H9 (cell line): ENCODE measurements around the gene CDK12. TPM values are rescaled to one million over a fixed set of nuclear protein-coding genes. Genes with fewer than 3 reads are reported as not detected.

Experiments used
- DNase-seq: peaks from one replicate; pipeline ENCODE4 v3.0.0-alpha.2; 2017
- H2AFZ ChIP-seq: one replicate; pipeline ENCODE4 v1.6.1; 2013; ENCODE audit warnings: mild to moderate bottlenecking, low read length, control low read depth, moderate library complexity
- H2AK5ac ChIP-seq: 2 replicates; pipeline ENCODE4 v1.6.1; 2013; ENCODE audit warnings: low read length, control low read depth, mixed read lengths; ENCODE audit not compliant: insufficient read length
- H2BK120ac ChIP-seq: one replicate; pipeline ENCODE4 v1.6.1; 2013; ENCODE audit warnings: low read depth, mild to moderate bottlenecking, low read length, control low read depth, inconsistent platforms; ENCODE audit not compliant: poor library complexity, severe bottlenecking
- H2BK12ac ChIP-seq: 2 replicates; pipeline ENCODE4 v1.6.1; 2013; ENCODE audit warnings: low read length, control low read depth, mixed read lengths, low read depth; ENCODE audit not compliant: insufficient read length
- H2BK15ac ChIP-seq: 2 replicates; pipeline ENCODE4 v1.6.1; 2013; ENCODE audit warnings: low read depth, low read length, control low read depth
- H2BK20ac ChIP-seq: one replicate; pipeline ENCODE4 v1.6.1; 2013; ENCODE audit warnings: low read depth, mild to moderate bottlenecking, low read length, control low read depth, inconsistent platforms; ENCODE audit not compliant: poor library complexity, severe bottlenecking
- H2BK5ac ChIP-seq: 2 replicates; pipeline ENCODE4 v1.6.1; 2013; ENCODE audit warnings: low read length, control low read depth, mixed read lengths; ENCODE audit not compliant: insufficient read length
- H3K14ac ChIP-seq: 2 replicates; pipeline ENCODE4 v1.6.1; 2013; ENCODE audit warnings: low read length, control low read depth; ENCODE audit not compliant: insufficient read depth
- H3K18ac ChIP-seq: 2 replicates; pipeline ENCODE4 v1.6.1; 2013; ENCODE audit warnings: low read depth, mild to moderate bottlenecking, mixed read lengths, low read length, control low read depth; ENCODE audit not compliant: insufficient read length
- H3K23ac ChIP-seq: 2 replicates; pipeline ENCODE4 v1.6.1; 2013; ENCODE audit warnings: low read length, control low read depth, mixed read lengths, low read depth; ENCODE audit not compliant: insufficient read length
- H3K23me2 ChIP-seq: 2 replicates; pipeline ENCODE4 v1.6.1; 2013; ENCODE audit warnings: low read depth, mild to moderate bottlenecking, mixed read lengths, low read length, control low read depth; ENCODE audit not compliant: insufficient read length, poor library complexity, severe bottlenecking
- H3K27ac ChIP-seq: 2 replicates; pipeline ENCODE4 v1.5.1; 2013; ENCODE audit warnings: low read length, control low read depth, mixed read lengths, low read depth; ENCODE audit not compliant: insufficient read length
- H3K27me3 ChIP-seq: 2 replicates; pipeline ENCODE4 v1.6.1; 2013; ENCODE audit warnings: low read length, control low read depth, inconsistent platforms; ENCODE audit not compliant: insufficient read depth
- H3K4ac ChIP-seq: 2 replicates; pipeline ENCODE4 v1.6.1; 2013; ENCODE audit warnings: low read depth, mild to moderate bottlenecking, control low read depth, inconsistent platforms, low read length, moderate library complexity
- H3K4me1 ChIP-seq: 2 replicates; pipeline ENCODE4 v1.6.1; 2013; ENCODE audit warnings: low read length, control low read depth, inconsistent platforms; ENCODE audit not compliant: insufficient read depth
- H3K4me2 ChIP-seq: 2 replicates; pipeline ENCODE4 v1.6.1; 2013; ENCODE audit warnings: low read length, control low read depth, mixed read lengths; ENCODE audit not compliant: insufficient read length, insufficient read depth
- H3K56ac ChIP-seq: 2 replicates; pipeline ENCODE4 v1.6.1; 2013; ENCODE audit warnings: low read depth, mild to moderate bottlenecking, mixed read lengths, low read length, control low read depth; ENCODE audit not compliant: insufficient read length
- H3K79me1 ChIP-seq: 2 replicates; pipeline ENCODE4 v1.6.1; 2013; ENCODE audit warnings: low read depth, mild to moderate bottlenecking, moderate library complexity, low read length, control low read depth, inconsistent platforms; ENCODE audit not compliant: insufficient read depth, poor library complexity, severe bottlenecking
- H3K79me2 ChIP-seq: 2 replicates; pipeline ENCODE4 v1.6.1; 2013; ENCODE audit warnings: low read length, control low read depth, inconsistent platforms; ENCODE audit not compliant: insufficient read depth
- H3K9ac ChIP-seq: 2 replicates; pipeline ENCODE4 v1.6.1; 2013; ENCODE audit warnings: low read length, control low read depth, mixed read lengths; ENCODE audit not compliant: insufficient read length; ENCODE audit errors: extremely low read depth
- H3K9me3 ChIP-seq: one replicate; pipeline ENCODE4 v1.6.1; 2013; ENCODE audit warnings: low read depth, low read length, inconsistent platforms; ENCODE audit not compliant: control insufficient read depth
- H3T11ph ChIP-seq: one replicate; pipeline ENCODE4 v1.6.1; 2013; ENCODE audit warnings: mild to moderate bottlenecking, low read length, control low read depth, inconsistent platforms
- H4K20me1 ChIP-seq: one replicate; pipeline ENCODE4 v1.6.1; 2013; ENCODE audit not compliant: control insufficient read depth, insufficient read length, insufficient read depth
- H4K5ac ChIP-seq: 2 replicates; pipeline ENCODE4 v1.6.1; 2013; ENCODE audit warnings: low read depth, mild to moderate bottlenecking, mixed read lengths, low read length, control low read depth; ENCODE audit not compliant: insufficient read length
- H4K8ac ChIP-seq: replicated peaks from 2 replicates; pipeline ENCODE4 v1.6.1; 2013; ENCODE audit warnings: low read length, control low read depth, mixed read lengths, low read depth; ENCODE audit not compliant: insufficient read length
- H4K91ac ChIP-seq: 2 replicates; pipeline ENCODE4 v1.6.1; 2013; ENCODE audit warnings: low read depth, mild to moderate bottlenecking, moderate library complexity, mixed read lengths, low read length, control low read depth; ENCODE audit not compliant: insufficient read length
- H3K27ac Mint-ChIP-seq, 3 experiments: 2 replicates in 2 of 3; 3 replicates in 1 of 3; pipeline ENCODE4 v1.8.0; 2020 to 2021; ENCODE audit warnings: mixed read lengths in 3 of 3, mild to moderate bottlenecking in 1 of 3, moderate library complexity in 1 of 3
- H3K27me3 Mint-ChIP-seq: 2 replicates; pipeline ENCODE4 v1.8.0; 2021; ENCODE audit warnings: low read depth, mild to moderate bottlenecking, moderate library complexity, mixed read lengths
- H3K36me3 Mint-ChIP-seq, 3 experiments: 2 replicates in 2 of 3; 3 replicates in 1 of 3; pipeline ENCODE4 v1.8.0; 2020 to 2021; ENCODE audit warnings: low read depth in 3 of 3, mixed read lengths in 3 of 3; ENCODE audit not compliant: insufficient read depth in 1 of 3
- H3K4me1 Mint-ChIP-seq, 2 experiments: 2 replicates each; pipeline ENCODE4 v1.8.0; 2020; ENCODE audit warnings: mixed read lengths in 2 of 2
- H3K4me3 Mint-ChIP-seq, 2 experiments: 2 replicates in 1 of 2; 3 replicates in 1 of 2; pipeline ENCODE4 v1.8.0; 2020 to 2021; ENCODE audit warnings: mild to moderate bottlenecking in 2 of 2, mixed read lengths in 2 of 2, moderate library complexity in 1 of 2
- H3K9me3 Mint-ChIP-seq, 2 experiments: 2 replicates in 1 of 2; 3 replicates in 1 of 2; pipeline ENCODE4 v1.8.0; 2020; ENCODE audit warnings: mild to moderate bottlenecking in 2 of 2, mixed read lengths in 2 of 2, moderate library complexity in 1 of 2
- CTCF ChIP-seq: fragments of 200-600 bp; sonication (generic); conservative IDR thresholded peaks from 3 replicates; pipeline ENCODE4 v1.8.0; 2021; ENCODE audit warnings: antibody characterized with exemption, mild to moderate bottlenecking
- WGBS: extraction: QIAGEN DNeasy Blood & Tissue Kit; methylation state at CpG from one replicate; pipeline ENCODE4 v1.1.7; 2013; ENCODE audit warnings: missing lambda C conversion rate, low lambda C conversion rate, mixed read lengths; ENCODE audit not compliant: insufficient read length; ENCODE audit errors: extremely low coverage; 5-methylcytosine and 5-hydroxymethylcytosine counted together
- total RNA-seq: library from RNA; stranded (reverse); gene quantifications from 2 replicates; pipeline ENCODE4 v1.2.1, GENCODE V29; 2021

CDK12 gene
- total RNA-seq, 1 experiment from 2014 or later: 87.6 TPM

- Mint-ChIP-seq H3K4me3 (no peak overlapping the region), H3K4me1 (no peaks in the 10 kb centered on the region), H3K36me3 (0 out of 7 replicates have a peak, but pooled peaks cover 0 to 3% (median 0%) of the 10 kb centered on the region in 3 experiments), H3K9me3 (no peaks in the 10 kb centered on the region), H3K27ac (no peak overlapping the region), H3K27me3 (peaks cover 9% of the 10 kb centered on the region)
- Histone ChIP-seq H3K4me2 (no peak overlapping the region), H3K9ac (no peak overlapping the region), H3K23ac (no peak overlapping the region), H4K5ac (no peak overlapping the region), H2BK15ac (no peak overlapping the region), H2AFZ (no peak overlapping the region), H3K9me3 (no peaks in the 10 kb centered on the region), H3T11ph (no peak overlapping the region), H3K23me2 (no peaks in the 10 kb centered on the region), H3K14ac (no peak overlapping the region), H3K27ac (no peak overlapping the region), H4K91ac (no peak overlapping the region), H4K8ac (no peak overlapping the region), H2BK120ac (no peak overlapping the region), H3K18ac (no peak overlapping the region), H3K4me1 (no peaks in the 10 kb centered on the region), H2AK5ac (no peak overlapping the region), H2BK12ac (no peak overlapping the region), H4K20me1 (no peaks in the 10 kb centered on the region), H3K79me2 (no peaks in the 10 kb centered on the region), H3K79me1 (no peaks in the 10 kb centered on the region), H2BK20ac (no peak overlapping the region), H3K27me3 (no peaks in the 10 kb centered on the region), H2BK5ac (no peak overlapping the region), H3K56ac (no peak overlapping the region), H3K4ac (no peak overlapping the region)
- DNase-seq: no peak
- no peak for TF ChIP-seq CTCF
- no CpG with 5 or more reads among the region's 9 CpGs for WGBS
Measured at GRCh38 chr17:39540611-39541010, 79.3 kb downstream of the CDK12 start.
